HG03442 (cell line): ENCODE results near the gene ONECUT1.

Experiments
- ATAC-seq: cut with Tn5 transposase; IDR thresholded peaks from one replicate; pipeline ENCODE4 v1.9.1; 2021; ENCODE audit warnings: mild to moderate bottlenecking, moderate library complexity; ENCODE audit not compliant: unreplicated experiment

ONECUT1 gene

DNA sequence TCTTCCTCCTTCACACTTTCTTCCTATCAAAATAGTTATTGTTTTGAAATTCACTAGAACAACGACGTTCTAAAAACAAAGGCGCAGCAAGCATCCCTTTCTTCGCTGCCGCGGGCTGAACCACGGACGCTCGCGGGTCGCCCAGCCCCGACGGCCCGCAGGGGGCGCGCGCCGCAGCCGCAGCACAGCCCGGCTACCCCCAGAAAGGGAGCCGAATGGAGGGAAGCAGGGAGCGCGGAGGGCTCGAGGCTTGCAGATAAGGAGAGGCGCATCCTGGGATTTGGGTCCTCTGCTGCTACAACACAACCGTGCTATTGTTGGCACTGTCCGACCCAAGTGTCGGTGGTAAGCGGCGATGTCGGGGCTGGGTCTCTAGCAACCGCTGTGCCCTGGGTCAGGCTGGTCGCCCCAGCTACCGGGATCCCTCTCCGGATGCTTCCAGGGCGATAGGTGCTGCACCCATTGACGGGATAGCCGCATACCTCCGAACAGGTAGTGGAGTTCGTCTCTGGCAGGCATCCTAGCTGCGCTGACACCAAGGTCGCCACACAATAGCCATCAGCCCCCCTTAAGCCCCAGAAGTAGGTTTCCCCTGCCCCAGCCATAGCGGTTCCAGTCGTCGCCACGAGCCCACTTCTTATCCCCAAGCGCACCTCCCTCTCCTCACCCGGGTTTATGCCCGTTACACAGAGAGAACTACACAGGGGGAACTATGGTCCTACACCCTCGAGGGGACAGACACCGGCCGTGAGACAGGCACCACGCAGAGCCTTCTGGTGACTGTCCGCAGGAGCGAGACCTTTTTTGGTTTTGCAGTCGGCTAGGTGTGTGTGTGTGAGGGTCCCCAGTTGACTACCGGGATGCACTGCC is 6.0 kb downstream of the ONECUT1 start:
- no peak for ATAC-seq

DNA sequence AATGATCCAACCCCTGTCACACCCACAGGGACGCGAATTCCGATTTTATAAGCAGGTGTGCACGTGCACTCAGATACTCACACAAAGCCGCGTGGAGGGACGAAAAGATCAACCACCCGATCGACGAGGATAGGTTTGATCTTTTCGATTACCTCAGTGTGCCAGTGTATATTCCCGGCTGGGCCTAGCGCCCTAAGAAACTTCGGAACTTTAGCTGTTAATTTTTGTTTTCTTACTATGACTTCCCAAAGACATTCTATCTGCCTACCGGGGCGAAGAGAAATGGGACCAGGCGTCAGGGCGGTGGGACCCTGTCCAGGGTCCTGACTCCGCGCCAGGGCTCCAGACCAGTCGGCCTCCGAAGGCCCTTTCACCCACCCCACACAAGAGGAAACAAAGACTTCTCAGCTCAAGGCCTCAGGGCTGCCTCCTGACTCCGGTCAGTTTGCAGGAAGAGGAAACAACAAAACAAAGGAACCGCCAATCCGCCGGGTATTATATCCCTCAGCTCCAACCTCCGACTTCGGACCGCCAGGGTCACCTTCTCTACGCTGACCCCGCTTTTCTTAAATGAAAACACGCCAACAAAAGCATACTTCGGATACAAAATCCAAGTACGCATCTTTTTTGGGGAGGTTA is 6.8 kb downstream of the ONECUT1 start:
- ATAC-seq = no peak

DNA sequence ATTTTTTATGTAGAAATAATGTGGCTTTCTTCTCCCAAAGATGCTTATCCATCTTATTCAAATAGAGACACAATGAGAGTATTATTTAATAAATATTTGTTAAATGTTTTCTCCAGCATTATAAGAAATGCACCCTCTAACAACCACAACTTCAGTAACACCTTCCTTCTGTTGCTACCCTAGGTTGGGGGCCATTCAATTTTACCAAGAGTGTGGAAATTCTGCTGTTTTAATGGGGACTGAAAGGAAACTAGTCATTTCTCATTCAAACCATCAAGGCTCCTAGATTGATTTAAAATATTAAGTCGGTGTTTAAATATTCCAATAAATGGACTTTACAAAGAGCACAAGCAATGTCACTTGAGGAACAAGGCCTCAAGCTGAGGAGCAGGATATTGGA is 7.6 kb downstream of the ONECUT1 start:
- no peak for ATAC-seq

DNA sequence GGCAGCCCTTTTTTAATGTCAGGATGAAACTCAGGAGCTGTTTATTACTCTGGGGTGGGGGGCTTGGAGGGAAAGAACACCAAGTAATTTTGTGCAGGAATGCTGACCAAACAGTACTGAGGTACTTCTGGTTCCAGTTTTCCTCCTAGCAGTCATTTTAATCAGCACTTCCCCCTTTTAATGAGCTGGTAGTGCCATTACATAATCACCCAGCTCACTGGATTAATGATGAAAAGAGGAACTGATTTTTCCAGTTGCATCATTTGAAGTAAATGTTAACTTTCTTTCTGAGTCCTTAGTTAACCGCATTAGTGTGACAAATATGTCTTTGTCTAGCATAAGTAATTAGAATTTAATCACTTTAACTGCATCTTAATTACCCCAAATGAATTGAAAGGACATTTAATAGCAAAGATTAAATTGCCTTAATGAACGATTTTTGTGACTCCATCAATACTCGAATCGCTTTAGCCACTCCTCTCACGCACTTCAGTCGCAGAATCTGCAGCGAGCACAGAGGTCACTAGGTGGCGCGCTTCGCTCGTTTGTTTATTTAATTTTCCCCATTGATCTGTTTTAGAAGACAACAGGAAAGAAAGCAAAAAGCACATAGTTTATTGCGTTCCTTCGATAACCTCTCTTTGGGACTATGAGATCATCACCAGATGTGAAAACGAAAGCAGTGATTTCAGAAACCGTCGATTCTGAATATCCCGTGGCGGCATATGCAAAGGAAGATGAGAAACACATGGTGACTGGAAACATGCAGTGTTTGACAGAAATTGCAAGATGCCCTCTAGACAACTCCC is 9.8 kb downstream of the ONECUT1 start:
- peak; percentile 73 for ATAC-seq

DNA sequence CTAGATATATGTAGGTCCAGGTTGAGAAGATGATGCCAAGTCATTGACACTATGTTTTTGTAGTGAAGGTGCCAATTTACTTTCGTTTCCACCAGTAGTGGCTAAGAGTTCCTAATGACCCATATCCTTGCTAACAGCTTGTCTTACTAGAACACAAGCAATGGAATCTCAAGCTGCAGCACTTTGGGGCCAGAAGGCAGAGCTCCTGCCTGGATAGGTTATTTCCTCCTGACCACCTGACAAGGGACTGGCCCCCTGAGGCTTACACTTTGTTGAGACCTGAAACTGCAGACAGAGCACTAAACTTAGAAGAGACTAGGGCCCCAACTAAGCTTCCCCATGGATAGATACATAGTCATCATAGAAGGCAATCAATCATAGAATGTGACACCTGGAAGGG is 11.7 kb downstream of the ONECUT1 start:
- no peak for ATAC-seq

DNA sequence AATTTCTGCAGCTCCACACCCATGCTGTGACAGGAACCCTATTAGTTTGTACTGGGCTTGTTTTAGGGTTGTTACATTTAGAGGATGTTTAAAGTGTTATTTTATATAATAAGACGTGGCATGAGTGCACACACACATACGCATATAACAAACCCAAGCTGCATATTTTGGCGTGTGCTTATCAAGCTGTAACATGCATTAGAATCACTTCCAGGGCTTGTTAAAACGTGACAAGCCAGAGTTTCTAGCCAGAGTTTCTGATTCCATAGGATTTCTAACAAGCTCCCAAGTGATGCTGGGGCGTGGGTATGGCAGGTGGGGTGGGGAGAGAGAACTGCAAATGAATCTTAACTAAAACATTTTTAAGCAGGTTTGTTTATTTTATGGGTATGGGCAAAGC is 17.4 kb downstream of the ONECUT1 start:
- no peak for ATAC-seq

DNA sequence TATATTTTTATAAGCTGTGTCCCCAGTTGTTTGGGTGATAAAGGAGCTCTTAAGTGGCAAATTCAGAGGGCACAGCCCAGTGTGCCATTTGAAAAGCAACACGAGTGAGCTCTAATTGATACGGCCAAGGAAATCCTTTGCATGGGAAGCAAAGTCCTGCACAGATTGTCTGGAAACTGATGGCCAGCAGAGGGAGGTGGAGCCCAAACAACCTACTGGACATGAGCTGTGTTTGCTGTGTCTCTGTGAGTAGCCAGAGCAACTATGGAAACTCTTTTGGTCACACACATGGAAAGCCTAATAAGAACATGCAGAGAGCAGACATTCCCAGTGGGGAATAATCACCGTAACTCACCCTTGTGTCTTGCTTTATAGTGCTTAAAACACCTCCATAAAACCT is 24.4 kb downstream of the ONECUT1 start:
- ATAC-seq = no peak

DNA sequence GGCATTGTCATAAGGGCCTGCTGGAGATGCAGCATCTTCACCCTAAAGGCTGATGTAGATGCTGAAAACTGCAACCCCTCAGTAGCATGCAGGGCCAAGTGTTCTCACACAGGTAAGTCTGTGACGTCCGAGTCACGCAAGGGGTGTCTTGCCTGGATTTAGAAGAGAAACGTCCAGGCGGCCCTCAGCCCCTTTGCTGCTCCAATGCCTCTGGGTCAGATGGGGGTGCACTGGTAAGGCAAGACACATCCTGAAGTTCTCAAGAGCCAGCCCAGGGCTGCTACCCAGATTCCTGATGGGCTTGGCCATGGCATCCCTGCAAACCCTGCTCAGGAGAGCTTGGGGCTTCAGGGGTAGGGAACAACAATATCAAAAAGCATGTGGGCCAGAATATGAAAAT is 25.4 kb downstream of the ONECUT1 start:
- ATAC-seq = no peak

DNA sequence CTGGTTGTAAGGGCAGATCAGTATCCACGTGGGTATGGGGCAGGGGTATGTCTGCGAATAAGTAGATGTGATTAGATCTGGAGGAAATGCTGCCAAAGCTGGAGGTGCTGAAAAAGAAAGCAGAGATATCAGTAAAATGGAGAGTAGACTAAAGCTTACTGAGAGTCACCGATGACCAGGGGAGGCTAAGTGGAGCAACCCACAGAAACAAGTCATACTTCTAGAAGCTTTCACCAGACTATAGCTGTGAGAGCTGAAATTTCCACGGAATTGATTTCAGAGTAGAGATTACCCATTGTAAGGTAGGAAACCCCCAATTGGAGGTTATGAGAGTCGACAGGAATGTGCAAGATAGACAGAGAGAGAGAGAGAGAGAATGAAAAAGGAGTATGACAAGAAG is 27.5 kb downstream of the ONECUT1 start:
- no peak for ATAC-seq

DNA sequence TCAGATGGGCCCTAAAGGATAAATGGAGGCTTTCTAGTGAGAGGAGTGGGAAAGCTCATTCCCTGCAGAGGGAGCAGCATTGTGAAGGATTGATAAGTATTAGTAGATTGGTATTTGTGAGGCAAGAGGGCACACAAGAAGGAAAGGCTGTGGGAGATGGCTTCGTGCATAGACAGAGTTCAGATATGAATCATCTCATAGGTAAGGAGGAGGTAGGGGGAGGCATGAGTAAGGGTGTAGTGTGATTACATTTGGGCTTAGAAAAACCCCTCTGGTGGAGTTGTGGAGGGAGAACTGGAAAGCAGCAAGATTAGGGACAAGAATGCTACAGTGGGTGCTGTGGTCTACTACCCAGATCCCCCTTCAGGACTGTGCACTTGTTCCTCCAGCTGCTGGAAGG is 29.6 kb downstream of the ONECUT1 start:
- no peak for ATAC-seq

DNA sequence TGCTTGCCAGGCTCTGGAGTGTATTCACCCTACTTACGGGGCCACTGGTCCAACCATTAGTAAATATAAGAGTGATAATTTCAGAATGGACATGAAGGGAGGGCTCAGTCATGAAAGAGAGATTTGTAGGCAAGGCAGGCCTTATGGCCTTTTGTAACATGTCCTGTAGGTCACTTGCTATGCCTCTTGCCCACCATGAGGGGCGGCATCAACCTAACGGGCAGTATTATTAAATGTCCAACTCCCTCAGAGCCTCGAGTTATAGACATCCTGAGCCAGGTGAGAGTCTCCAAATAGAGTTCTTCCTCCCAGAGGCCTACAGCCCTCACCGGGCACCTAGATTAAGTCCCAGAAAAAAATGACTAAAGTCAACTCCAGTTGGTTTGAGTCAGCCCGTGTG is 30.2 kb downstream of the ONECUT1 start:
- no peak for ATAC-seq

DNA sequence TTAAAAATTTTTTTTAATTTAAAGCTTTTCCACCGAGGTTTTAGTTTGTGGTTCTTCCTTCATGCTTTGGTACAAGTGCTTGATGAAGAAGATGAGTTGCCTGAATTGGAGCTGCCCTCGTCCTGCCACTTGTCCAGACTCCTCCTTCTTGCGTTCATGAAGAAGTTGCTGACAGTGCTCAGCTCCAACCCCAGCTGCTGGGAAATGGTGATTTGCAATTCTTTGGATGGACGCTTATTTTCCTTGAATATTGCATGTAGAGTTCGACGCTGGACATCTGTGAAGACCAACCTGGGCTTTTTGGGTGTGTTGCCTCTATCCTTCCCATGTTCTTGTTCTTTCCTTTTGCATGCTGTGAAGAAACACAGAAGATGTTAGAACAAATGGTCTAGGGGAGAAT is 32.6 kb downstream of the ONECUT1 start:
- ATAC-seq = no peak

DNA sequence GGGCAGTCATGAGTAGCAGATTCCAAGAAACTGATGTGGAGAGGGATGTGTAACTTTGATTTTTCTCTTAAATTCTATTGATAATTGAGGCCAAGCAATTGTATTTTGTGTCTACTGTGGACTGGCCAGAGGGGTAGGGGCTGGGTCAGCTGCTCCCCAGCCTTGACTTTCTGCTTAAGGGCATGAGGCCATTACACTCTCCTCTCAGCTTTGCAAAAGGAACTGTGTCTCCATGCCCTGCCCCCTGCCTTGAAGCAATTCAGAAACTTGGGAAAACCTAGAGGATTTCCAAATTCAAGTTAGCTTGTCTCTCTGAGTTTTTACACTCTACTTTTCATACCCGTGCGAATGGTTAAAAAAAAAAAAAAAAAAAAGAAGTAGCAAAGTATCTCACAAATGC is 38.6 kb downstream of the ONECUT1 start:
- ATAC-seq = no peak

DNA sequence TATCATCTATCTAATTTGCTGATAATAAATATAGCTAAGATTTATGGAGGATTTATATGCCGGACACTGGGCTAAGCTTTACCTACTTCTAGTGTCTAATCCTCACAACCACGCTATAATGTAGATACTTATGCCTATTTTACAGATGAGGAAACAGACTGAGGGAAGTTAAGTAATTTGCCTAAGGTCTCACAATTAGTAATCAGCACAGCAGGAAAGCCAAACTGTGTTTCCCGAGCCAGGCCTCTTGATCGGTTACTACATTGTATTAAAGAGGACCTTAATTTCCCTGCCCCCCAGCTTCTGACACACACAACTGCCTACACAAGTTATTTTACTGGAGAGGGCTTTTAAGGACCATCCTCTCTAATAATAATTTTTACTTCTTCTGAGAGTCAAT is 40.9 kb downstream of the ONECUT1 start:
- peak; percentile 81 for ATAC-seq

DNA sequence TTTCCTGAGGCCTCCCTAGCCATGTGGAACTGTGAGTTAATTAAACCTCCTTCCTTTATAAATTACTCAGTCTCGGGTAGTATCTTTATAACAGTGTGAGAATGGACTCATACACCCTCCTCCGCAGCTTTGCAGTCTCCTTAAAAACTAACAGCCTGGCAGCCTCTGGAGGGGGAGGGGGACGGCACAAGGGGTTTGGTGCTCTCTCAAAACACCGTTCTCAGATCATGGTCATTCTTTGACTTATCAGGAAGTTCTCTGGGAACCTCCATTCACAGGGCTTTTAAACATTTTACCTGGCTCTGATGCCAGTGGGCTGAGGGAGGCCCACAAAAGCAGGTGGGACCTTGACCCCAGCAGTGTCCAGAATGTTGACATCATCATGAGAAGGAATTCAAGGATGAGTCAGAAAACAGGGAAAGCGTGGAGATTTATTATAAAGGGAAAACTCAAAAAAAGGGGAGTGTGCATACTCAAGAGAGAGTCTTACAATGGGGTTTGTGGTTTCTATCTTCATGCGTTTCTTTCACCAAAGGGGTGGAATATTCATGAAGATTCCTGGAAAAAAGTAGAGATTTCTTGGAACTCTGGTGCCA is 43.9 kb downstream of the ONECUT1 start:
- no peak for ATAC-seq

DNA sequence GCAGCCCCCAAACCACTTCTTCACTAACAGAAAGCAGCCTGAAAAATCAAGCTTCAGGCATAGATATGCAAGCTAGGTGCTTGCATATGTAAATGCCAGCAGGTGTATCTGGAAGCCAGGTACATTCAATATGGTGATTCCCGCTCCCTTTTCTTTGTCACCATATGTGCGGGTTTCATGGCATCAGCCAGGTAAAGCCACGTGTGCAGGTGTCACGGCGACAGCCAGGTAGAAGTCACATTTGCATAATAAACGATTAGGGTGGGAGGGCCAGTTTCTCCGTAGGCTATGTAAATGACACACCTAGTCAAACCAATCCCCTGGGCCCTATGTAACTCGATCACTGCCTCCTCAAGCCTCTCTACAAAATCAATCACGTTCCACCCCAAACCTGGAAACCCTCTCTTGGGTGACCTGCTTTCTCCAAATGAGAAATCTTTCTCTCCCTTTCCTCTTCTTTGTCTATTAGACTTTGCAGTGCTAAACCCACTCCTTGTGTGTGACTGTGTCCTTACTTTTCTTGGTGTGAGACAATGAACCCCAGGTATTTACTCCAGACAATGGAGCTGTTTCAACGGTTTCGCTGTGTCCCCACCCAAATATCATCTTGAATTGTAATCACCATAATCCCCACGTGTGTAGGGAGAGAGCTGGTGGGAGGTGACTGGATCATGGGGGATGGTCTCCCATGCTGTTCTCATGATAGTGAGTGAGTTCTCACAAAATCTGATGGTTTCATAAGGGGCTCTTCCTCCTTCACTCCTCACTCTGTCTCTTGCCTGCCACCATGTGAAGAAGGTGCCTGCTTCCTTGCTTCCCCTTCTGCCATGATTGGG is 44.6 kb downstream of the ONECUT1 start:
- ATAC-seq = no peak

DNA sequence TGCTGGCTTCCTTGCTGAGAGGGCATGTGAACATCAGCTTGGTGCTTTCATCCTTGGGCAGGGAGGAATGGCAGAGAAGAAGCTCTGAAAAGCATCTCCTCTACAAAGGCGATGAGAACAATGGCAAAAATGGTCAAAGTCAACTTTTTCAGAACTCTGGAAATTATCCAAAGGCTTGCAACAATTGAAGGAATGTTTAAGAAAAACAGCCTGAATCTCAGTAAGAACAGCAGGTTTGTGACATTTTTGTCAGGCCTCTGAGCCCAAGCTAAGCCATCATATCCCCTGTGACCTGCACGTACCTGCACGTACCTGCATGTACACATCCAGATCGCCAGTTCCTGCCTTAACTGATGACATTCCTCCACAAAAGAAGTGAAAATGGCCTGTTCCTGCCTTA is 51.8 kb downstream of the ONECUT1 start:
- no peak for ATAC-seq

DNA sequence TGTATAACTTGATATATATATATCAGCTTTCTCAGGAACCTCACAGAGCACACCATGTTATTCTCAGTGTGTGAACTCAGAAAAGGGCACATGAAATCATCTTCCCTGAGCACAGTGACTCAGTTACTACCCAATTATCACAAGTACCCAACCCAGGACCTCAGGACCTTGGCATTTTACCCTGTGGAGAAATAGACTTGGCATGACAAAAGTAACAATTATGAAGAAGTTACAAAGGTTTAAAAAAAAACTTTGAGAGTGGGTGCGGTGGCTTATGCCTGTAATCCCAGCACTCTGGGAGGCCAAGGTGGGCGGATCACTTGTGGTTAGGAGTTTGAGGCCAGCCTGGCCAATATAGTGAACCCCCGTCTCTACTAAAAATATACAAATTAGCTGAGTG is 52.4 kb downstream of the ONECUT1 start:
- no peak for ATAC-seq

DNA sequence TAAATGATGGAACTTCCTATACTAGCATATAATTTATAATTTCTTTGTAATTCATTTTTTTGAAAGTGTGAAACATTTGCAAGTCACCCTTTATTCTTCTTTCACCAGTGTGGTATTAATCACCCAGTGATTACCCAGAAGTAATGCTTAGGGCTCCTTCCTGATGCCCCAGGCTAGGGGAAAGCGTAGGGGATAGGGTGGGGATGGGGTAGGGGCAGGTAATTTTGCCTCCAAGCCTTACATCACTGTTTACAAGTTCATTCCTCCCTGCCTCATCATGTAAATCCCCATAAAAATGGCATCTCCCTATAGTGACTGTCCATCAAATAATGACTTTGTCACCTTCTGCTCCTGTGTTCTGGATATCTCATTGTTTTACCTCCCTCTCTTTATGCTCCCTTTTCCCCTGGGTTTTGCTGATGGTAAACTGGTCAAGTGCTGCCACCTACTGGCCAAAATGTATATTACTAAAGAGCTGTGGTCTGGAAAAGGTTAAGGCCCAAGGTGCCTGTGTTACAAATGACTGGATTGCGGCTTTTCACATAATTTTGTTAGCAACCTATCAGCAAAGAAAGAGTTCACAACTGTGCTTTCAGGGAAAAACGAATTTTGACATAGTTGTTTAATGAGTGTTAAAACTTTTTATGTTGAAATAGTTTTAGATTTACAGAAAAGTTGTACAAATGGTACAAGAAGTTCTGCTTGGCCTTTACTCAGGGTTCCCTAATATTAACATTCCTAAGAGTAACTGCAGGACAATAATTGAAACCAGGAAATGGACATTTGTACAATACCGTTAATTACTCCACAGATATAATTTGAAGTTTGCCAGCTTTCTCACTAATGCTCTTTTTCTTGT is 54.7 kb downstream of the ONECUT1 start:
- ATAC-seq = peak; percentile 66

DNA sequence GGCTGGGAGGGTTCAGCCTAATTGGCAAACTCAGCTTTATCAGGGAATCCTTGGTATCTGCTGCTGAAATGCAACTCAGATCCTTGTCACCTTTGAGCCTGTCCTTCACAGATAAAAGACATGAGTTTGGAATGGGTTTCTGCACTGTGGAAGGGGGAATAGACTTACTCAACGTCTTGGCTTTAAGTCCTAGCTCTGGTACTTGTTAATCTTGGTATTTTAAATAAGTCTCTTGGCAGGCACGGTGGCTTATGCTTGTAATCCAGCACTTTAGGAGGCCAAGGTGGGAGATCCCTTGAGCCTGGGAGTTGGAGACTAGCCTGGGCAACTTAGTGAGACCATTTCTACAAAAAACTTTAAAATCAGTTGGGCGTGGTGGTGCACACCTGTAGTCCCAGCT is 55.8 kb downstream of the ONECUT1 start:
- no peak for ATAC-seq
